GM21717 (cell line): ENCODE measurements around the gene ASB16.

Experiments
- ATAC-seq: cut with Tn5 transposase; IDR thresholded peaks from one replicate; pipeline ENCODE4 v1.9.1; 2021; ENCODE audit warnings: mild to moderate bottlenecking, moderate library complexity; ENCODE audit not compliant: unreplicated experiment

The ASB16 gene

DNA sequence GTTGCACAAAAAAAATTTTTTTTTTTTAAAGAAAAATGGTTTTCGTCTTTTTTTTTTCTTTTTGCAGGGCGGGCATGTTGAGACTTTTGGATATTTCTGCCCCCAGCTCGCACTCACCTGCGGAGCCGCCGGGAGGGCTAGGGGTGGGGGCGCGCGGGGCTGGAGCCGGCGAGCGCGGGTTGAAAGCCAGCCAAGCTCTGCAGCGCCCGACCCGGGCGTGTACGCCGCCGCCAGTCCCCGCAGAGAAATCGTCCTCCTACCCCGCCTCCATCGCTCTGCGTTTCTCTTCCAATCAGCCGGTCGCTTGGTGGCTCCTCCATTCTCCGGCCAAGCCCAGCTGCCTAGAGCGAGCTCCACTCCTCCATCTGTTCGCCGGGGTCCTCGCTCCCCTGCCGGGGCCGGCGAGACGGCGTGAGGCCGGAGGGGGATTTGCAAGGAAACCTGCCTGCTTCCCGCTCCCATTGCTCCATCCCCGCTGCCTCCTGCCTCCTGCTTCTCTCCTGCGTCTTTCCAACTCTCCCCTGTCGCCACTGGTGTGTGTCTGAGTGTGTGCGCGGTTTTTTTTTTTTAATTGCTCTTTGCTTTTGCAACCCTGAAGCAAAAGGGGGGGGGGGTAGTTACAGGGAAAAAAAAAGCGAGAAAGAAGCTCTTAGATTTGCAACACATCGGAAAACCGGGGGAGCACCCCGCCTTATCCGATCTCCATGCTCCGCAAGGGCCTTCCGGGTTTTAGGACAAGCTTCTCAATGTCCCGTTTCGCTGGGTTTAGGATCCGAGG is 50.8 kb downstream of the ASB16 start:
- ATAC-seq, result no peak

DNA sequence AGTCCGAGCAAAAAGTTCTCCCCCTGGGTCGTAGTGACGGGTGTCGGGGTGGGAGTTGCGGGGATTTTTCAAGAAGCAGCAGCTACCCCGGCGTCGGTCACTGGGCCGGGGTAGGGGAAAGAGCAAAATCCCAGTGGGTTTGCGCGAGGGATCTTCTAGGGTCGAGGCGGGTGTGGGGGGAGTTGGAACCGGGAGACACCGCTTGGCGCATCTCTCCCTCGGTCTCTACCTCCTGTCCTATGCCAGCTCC is 51.3 kb downstream of the ASB16 start:
- ATAC-seq, result no peak

DNA sequence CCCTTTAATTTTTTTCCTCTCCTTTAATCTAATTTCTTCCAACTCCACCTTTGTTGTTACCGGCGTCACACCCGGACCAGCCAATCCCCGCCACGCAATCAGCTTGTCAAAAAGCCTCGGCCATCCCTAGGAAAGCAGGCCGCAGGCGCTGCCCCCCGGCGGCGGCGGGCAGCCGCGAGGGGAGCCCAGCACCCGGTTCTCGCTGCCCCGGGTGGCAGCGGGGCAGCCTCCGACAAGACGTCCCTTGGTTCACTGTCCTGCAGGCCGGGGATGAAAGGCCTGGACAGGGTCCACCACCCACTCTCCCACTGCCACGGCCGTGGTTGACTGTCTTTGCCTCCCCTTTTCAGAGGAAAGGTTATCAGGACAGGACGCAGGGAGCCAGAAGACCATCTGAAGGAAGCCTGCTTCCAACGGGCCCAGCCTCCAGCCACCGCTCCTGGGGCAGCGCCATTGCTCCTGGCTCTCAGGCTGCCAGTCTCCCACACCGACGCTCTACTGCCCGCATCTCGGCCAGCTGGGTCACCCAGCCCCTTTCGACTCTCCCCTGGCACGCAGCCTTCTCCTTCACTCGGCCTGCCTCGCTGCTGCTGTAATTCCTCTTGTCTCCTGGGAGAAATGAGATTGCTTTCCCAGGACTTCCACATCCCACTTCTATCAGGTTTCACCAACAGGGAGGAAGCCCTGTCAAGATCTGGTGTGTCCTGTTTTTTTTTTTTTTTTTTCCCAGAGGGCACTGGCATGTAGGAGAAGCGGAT is 51.8 kb downstream of the ASB16 start:
- no peak for ATAC-seq

DNA sequence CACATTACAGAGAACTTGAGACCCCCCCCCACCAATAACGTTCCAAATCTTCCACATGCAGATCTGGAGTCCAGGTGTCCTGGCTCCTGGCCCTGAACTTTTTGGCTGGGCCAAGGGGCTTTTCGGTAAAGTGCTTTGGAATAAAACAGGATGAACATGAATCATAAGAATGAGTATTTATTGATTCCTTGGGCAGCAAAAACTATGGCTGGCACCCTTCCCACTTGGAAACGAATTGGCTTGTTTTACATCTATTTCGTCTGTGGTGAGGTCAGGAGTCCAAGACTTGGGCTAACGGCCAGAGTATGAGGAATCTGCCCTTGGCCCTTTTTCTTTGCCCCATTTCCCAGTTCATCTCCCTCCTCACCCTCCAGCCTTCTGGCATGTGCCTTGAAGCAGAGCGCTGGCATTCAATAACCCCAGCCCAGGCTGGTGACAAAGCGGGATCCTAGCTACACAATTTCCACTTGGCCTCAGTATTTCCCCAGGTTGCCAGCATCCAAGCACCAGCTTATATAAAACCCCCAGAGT is 53.1 kb downstream of the ASB16 start:
- ATAC-seq, result no peak
